GM21825 (cell line): ENCODE measurements around the gene RAVER1.

ENCODE experiments used
- ATAC-seq: cut with Tn5 transposase; IDR thresholded peaks from one replicate; pipeline ENCODE4 v1.9.1; 2021; ENCODE audit warnings: mild to moderate bottlenecking, moderate library complexity; ENCODE audit not compliant: unreplicated experiment

Gene RAVER1

DNA sequence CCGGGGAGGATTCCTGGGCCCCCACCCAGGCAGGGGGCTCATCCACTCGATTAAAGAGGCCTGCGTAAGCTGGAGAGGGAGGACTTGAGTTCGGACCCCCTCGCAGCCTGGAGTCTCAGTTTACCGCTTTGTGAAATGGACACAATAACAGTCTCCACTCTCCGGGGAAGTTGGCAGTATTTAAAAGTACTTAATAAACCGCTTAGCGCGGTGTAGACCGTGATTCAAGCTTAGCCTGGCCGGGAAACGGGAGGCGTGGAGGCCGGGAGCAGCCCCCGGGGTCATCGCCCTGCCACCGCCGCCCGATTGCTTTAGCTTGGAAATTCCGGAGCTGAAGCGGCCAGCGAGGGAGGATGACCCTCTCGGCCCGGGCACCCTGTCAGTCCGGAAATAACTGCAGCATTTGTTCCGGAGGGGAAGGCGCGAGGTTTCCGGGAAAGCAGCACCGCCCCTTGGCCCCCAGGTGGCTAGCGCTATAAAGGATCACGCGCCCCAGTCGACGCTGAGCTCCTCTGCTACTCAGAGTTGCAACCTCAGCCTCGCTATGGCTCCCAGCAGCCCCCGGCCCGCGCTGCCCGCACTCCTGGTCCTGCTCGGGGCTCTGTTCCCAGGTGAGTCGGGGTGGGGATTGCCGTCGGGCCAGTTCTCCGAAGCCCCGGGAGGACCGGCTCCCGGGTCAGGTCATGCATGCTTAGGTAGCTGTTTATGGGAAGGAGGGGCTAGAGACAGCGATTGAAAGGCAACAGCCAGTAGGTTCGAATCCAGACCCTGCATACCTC is 62.5 kb downstream of the RAVER1 start, which contains the start of gene ICAM1:
Gene ICAM1, plus strand, starts transcription at position 505 of the 779 bp plus-strand sequence. Its CDS starts 40 bp downstream, at position 545.
- ATAC-seq = peak; percentile 44

DNA sequence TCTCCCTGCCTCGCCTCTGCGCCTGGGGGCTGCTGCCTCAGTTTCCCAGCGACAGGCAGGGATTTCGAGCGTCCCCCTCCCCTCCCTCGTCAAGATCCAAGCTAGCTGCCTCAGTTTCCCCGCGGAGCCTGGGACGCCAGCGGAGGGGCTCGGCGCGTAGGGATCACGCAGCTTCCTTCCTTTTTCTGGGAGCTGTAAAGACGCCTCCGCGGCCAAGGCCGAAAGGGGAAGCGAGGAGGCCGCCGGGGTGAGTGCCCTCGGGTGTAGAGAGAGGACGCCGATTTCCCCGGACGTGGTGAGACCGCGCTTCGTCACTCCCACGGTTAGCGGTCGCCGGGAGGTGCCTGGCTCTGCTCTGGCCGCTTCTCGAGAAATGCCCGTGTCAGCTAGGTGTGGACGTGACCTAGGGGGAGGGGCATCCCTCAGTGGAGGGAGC is 63.1 kb downstream of the RAVER1 start:
- peak; percentile 38 for ATAC-seq

DNA sequence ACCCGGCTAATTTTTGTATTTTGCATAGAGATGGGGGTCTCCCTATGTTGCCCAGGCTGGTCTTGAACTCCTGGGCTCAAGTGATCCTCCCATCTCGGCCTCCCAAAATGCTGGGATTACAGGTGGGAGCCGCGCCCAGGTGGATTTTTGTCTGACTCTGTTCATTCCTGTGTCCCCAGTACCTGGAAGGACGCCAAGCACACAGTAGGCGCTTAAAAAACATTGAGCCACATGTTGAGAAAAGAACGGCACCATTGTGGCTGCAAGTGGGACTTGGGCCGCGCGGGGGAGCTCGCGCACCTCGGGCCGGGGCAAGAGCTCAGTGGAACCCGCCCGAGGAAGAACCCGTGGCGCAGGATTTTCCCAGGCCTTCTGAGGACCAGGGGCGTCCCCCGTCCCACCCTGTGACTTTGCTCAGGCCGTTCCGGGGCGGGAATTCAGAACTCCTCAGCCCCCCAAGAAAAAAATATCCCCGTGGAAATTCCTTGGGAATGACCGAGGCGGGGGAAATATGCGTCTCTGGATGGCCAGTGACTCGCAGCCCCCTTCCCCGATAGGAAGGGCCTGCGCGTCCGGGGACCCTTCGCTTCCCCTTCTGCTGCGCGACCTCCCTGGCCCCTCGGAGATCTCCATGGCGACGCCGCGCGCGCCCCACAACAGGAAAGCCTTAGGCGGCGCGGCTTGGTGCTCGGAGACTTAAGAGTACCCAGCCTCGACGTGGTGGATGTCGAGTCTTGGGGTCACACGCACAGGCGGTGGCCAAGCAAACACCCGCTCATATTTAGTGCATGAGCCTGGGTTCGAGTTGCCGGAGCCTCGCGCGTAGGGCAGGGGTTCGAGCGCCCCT is 63.8 kb downstream of the RAVER1 start:
- ATAC-seq = peak; percentile 41

DNA sequence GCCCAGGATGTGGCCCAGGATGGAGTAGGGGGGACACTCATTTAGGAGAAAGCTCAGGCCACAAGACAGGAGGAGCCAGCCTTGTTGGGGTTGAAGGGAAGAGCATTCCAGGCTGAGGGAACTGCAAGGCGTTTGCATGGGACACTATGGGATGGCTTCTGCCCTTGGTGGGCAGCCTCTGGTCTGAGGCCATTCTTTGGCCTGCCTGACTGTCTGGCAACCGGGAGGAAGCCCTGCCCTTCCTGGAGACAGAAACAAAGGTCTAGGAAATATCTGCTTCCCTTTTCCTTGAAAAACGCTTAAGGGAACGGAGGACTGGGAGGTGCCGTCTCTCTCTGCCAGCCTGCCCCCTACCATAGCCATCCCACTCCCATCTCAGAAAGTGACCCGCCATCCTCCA is 65.3 kb downstream of the RAVER1 start:
- no peak for ATAC-seq

DNA sequence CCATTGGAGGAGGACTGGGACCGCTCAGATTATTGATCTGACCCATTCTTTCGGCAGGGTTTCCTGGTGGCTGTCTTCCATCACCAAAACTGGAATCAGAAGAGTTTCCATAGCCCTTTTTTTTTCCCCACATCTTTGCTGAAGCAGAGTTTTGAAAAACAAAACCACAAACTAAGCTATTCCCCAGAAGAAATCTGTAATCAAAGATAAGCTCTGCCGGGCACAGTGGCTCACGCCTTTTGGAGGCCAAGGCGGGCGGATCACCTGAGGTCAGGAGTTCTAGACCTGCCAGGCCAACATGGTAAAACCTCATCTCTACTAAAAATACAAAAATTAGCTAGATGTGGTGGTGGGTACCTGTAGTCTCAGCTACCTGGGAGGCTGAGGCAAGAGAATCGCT is 66.6 kb downstream of the RAVER1 start:
- no peak for ATAC-seq
